ENCODE results near the gene RIC3. TPM values are rescaled to one million over a fixed set of nuclear protein-coding genes. Genes with fewer than 3 reads are reported as not detected.

Gene RIC3
- total RNA-seq, 1 donor from 2014 or later, result 12.9 TPM

DNA sequence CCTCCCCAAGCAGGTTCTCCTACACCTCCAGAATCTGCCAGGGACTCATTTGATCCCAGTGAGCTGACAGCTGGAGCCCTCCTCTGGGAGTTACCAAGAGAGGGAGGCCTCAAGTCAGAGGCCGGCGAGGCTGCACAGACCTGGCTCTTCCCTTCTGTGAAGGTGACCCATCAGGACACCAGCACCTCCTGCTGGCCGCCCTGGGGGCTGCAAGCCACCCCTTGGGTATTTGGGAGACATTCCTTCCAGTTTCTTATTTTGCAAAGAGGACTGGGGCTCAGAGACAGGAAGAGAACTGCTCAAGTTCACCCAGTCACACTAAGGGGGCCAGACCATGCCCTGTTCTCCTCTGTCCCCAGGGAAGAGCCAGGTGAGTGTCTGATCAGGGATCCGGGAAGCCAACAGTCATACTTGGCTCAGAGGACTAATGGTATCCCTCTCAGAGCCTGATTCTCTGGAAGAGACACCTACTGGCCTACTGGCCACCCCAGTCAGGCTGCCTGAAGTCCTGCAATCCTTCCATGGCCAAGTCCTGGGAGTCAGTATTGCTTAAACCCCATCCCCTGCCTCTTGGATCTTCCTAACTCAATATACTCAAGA lies 40.5 kb upstream of the RIC3 start:
- Histone ChIP-seq H3K27ac (no peak overlapping the region), H3K27me3 (peaks cover 8% of the 10 kb centered on the region), H3K4me3 (no peak overlapping the region), H3K9me3 (no peaks in the 10 kb centered on the region), H3K4me1 (peaks cover 11% of the 10 kb centered on the region), H3K36me3 (no peaks in the 10 kb centered on the region)
- intact Hi-C loops (cut with DNase I), result no loop called here
- peak; percentile 44 for TF ChIP-seq CTCF (IDR thresholded peaks at IDR 0.05)
- ATAC-seq (peak; percentile 33), DNase-seq (no peak)

DNA sequence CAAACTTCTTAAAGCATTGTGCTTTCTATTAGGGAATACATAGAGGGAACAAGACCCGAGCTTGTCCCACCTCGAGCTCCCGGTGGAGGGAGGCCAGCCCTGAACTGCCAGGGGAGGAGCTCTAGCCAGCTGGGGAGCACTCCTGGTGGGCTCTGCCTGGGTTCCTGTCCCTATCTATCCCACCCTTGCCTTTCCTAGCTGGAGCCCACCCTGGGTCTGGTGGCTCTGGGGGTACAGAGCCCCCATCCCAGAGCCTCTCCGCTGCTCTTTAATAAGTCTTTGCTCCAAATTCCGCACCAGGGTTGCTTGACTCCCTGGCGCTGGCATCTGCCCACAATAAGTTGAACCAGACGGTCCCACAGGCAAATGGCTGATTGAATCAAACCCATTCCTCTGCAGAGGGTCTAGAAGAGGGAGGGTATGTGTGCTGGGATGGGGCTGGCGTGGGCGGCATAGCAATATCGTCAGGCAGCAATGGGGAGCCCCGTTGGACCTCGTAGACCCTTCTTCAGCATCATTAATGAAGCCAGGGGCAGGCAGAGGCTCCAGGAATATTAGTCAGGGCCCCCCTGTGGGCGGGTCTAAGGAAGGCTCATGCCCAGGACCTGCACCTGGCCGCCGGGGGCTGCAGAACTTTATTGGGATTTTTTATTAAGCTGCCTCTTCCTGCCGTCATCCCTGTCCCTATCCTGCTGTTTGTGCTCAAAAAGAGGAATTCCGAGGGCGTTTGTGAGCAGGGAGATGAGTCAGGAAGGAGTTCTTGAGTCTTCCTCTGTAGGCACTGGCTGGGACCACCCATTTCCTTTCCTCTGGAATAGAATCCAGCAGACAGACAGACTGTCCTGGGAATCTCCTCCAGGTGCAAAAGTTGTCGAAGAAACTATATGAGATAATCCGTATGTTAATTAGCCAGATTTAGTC lies 38.5 kb upstream of the RIC3 start:
- no peak for DNase-seq
- Histone ChIP-seq H3K4me1 (peaks cover 11% of the 10 kb centered on the region), H3K36me3 (no peaks in the 10 kb centered on the region), H3K27ac (peak overlapping the region; percentile 47), H3K9me3 (no peaks in the 10 kb centered on the region), H3K27me3 (peaks cover 8% of the 10 kb centered on the region), H3K4me3 (peak overlapping the region; percentile 8)
- no peak for TF ChIP-seq CTCF (IDR thresholded peaks at IDR 0.05)
- no peak for ATAC-seq
- intact Hi-C loops (cut with DNase I), result no loop called here

- Histone ChIP-seq H3K4me1 (peaks cover 11% of the 10 kb centered on the region), H3K9me3 (no peaks in the 10 kb centered on the region), H3K27ac (peak overlapping the region; percentile 47), H3K27me3 (peaks cover 8% of the 10 kb centered on the region), H3K36me3 (no peaks in the 10 kb centered on the region), H3K4me3 (peak overlapping the region; percentile 8)
- intact Hi-C loops (cut with DNase I), result no loop called here
- no peak for DNase-seq
- peak; percentile 38 for ATAC-seq
- TF ChIP-seq CTCF (IDR thresholded peaks at IDR 0.05), result no peak
Observed at GRCh38 chr11:8206251-8207079, 37.6 kb upstream of the RIC3 start.

GRCh38 chr11:8205566-8205965 lies 36.7 kb upstream of the RIC3 start:
- DNase-seq (no peak), ATAC-seq (no peak)
- Histone ChIP-seq H3K9me3 (no peaks in the 10 kb centered on the region), H3K4me1 (peaks cover 11% of the 10 kb centered on the region), H3K36me3 (no peaks in the 10 kb centered on the region), H3K4me3 (no peak overlapping the region), H3K27ac (no peak overlapping the region), H3K27me3 (peaks cover 8% of the 10 kb centered on the region)
- intact Hi-C loops (cut with DNase I), result no loop called here
- TF ChIP-seq CTCF (IDR thresholded peaks at IDR 0.05), result no peak

GRCh38 chr11:8204596-8204995 lies 35.8 kb upstream of the RIC3 start:
- Histone ChIP-seq H3K27me3 (peaks cover 8% of the 10 kb centered on the region), H3K27ac (no peak overlapping the region), H3K4me3 (no peak overlapping the region), H3K36me3 (no peaks in the 10 kb centered on the region), H3K4me1 (peaks cover 11% of the 10 kb centered on the region), H3K9me3 (no peaks in the 10 kb centered on the region)
- intact Hi-C loops (cut with DNase I), result no loop called here
- no peak for DNase-seq
- no peak for ATAC-seq
- no peak for TF ChIP-seq CTCF (IDR thresholded peaks at IDR 0.05)
